HepG2 (cell line): ENCODE data around the gene TCTA. TPM values are rescaled to one million over a fixed set of nuclear protein-coding genes. Genes with fewer than 3 reads are reported as not detected.

Source experiments
- CREB1 ChIP-seq, 2 experiments: fragments of 450-650 bp in 1 of 2; IDR thresholded peaks; 2 replicates each; pipeline ENCODE4 v1.6.1; 2016 to 2017; ENCODE audit warnings: control low read depth in 1 of 2, mild to moderate bottlenecking in 1 of 2, missing compliant biosample characterization in 1 of 2, missing genetic modification characterization in 1 of 2
- ELF4 ChIP-seq: sonication (generic); formaldehyde crosslinking; IDR thresholded peaks from 2 replicates; pipeline ENCODE4 v1.5.0; 2020; ENCODE audit warnings: missing genetic modification reagents, mild to moderate bottlenecking, moderate library complexity, borderline replicate concordance
- HNRNPLL ChIP-seq: fragments of 200-400 bp; formaldehyde crosslinking; IDR thresholded peaks from 2 replicates; pipeline ENCODE4 v1.6.1; 2017; ENCODE audit warnings: mild to moderate bottlenecking, low read depth, low read length; ENCODE audit not compliant: poor library complexity, severe bottlenecking
- IRX3 ChIP-seq: sonication (generic); formaldehyde crosslinking; IDR thresholded peaks from 2 replicates; pipeline ENCODE4 v1.8.1; 2023; ENCODE audit warnings: mild to moderate bottlenecking, low read depth, missing genetic modification reagents, borderline replicate concordance
- KDM5A ChIP-seq: fragments of 200-600 bp; sonication (generic); IDR thresholded peaks from 2 replicates; pipeline ENCODE4 v1.7.0; 2018; ENCODE audit warnings: antibody characterized with exemption, mild to moderate bottlenecking, low read length, borderline replicate concordance
- NR2C2 ChIP-seq: sonication (generic); formaldehyde crosslinking; IDR thresholded peaks from 2 replicates; pipeline ENCODE4 v1.4.0; 2020; ENCODE audit warnings: missing genetic modification reagents, mild to moderate bottlenecking, moderate library complexity, borderline replicate concordance
- SMAD3 ChIP-seq: sonication (generic); formaldehyde crosslinking; IDR thresholded peaks from 2 replicates; pipeline ENCODE4 v1.4.0; 2020; ENCODE audit warnings: missing genetic modification reagents
- SMC3 ChIP-seq: IDR thresholded peaks from 2 replicates; pipeline ENCODE4 v1.6.1; 2011; ENCODE audit warnings: low read length, improper control_type of control experiment
- SRSF1 ChIP-seq: fragments of 200-400 bp; formaldehyde crosslinking; optimal IDR thresholded peaks from 2 replicates; pipeline ENCODE3; 2017; ENCODE audit warnings: mild to moderate bottlenecking, low read depth, low read length, moderate library complexity
- WIZ ChIP-seq: sonication (generic); formaldehyde crosslinking; IDR thresholded peaks from 2 replicates; pipeline ENCODE4 v1.5.1; 2020; ENCODE audit warnings: mild to moderate bottlenecking, missing genetic modification reagents
- ZMYM3 ChIP-seq: sonication (generic); formaldehyde crosslinking; IDR thresholded peaks from 2 replicates; pipeline ENCODE4 v1.5.1; 2020; ENCODE audit warnings: mild to moderate bottlenecking, missing genetic modification reagents
- ZNF556 ChIP-seq: sonication (generic); formaldehyde crosslinking; IDR thresholded peaks from 2 replicates; pipeline ENCODE4 v1.4.0; 2020; ENCODE audit warnings: mild to moderate bottlenecking, missing genetic modification reagents, borderline replicate concordance
- ZNF788 ChIP-seq: sonication (generic); formaldehyde crosslinking; IDR thresholded peaks from 2 replicates; pipeline ENCODE4 v1.5.0; 2020; ENCODE audit warnings: mild to moderate bottlenecking, missing genetic modification reagents, borderline replicate concordance
- ZNF83 ChIP-seq: sonication (generic); formaldehyde crosslinking; IDR thresholded peaks from 2 replicates; pipeline ENCODE4 v1.4.0; 2020; ENCODE audit warnings: missing genetic modification reagents, mild to moderate bottlenecking, borderline replicate concordance
- polyA plus RNA-seq, 8 experiments: library from polyadenylated mRNA; depleted of rRNA in 3 of 8; stranded (reverse) in 7 of 8; unstranded in 1 of 8; fragments of >200 nt; fragmentation: Illumina TruSeq in 4 of 8; extraction: Trizol in 4 of 8; gene quantifications; 2 replicates each; pipeline versions ENCODE4 v1.2.1 to v1.2.3, GENCODE V29; 2011 to 2016; ENCODE audit warnings: low read depth in 4 of 8, missing spikeins in 1 of 8, mixed read lengths in 1 of 8; ENCODE audit not compliant: insufficient read depth in 1 of 8
- total RNA-seq, 5 experiments: library from RNA; depleted of rRNA; stranded (reverse); fragments of >200 nt; fragmentation: Illumina TruSeq; extraction: Trizol; gene quantifications; 2 replicates each; pipeline ENCODE4 v1.2.3, GENCODE V29; 2016; ENCODE audit warnings: low read depth in 1 of 5
- TF ChIP-seq, protein P1 (sequence below): IDR thresholded peaks from 2 replicates; pipeline ENCODE4 v1.6.1; 2016; ENCODE audit warnings: low read depth
- TF ChIP-seq, protein P2 (sequence below): sonication (generic); formaldehyde crosslinking; IDR thresholded peaks from one replicate; pipeline ENCODE4 v1.5.1; 2020; ENCODE audit warnings: mild to moderate bottlenecking, missing genetic modification reagents; ENCODE audit errors: not compliant biosample characterization

The TCTA gene
- total and polyA plus RNA-seq, 2 of the 13 experiments (the other 11 are each of a cell fraction or from before 2014, with no cell fraction given): 8.3 to 13.2 TPM

GRCh38 chr3:49422379-49423248 lies 10.4 kb downstream of the TCTA start, which contains the start of gene AMT (continued):
- TF ChIP-seq CREB1 (IDR thresholded peaks at IDR 0.05) (peak; percentile 84), CREB1 (CRISPR knock-in tag; IDR thresholded peaks at IDR 0.05) (peak; percentile 92), ZNF556 (CRISPR knock-in tag) (peak; percentile 50), SMC3 (no peak), KDM5A (no peak; the same call in 1 of the 2 replicates), ZNF788 (CRISPR knock-in tag) (peak; percentile 35; the same call in 1 of the 2 replicates), SRSF1 (no peak), HNRNPLL (peak; percentile 50), ZMYM3 (CRISPR knock-in tag) (peak; percentile 70), ELF4 (CRISPR knock-in tag) (no peak), SMAD3 (CRISPR knock-in tag) (no peak), WIZ (peak; percentile 84; the same call in 1 of the 2 replicates), NR2C2 (CRISPR knock-in tag) (peak; percentile 89), IRX3 (CRISPR knock-in tag) (no peak), ZNF83 (CRISPR knock-in tag) (no peak)
- TF ChIP-seq, protein P1, sequence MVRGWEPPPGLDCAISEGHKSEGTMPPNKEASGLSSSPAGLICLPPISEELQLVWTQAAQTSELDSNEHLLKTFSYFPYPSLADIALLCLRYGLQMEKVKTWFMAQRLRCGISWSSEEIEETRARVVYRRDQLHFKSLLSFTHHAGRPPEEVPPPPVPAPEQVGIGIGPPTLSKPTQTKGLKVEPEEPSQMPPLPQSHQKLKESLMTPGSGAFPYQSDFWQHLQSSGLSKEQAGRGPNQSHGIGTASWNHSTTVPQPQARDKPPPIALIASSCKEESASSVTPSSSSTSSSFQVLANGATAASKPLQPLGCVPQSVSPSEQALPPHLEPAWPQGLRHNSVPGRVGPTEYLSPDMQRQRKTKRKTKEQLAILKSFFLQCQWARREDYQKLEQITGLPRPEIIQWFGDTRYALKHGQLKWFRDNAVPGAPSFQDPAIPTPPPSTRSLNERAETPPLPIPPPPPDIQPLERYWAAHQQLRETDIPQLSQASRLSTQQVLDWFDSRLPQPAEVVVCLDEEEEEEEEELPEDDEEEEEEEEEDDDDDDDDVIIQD (CRISPR knock-in tag): no peak
- TF ChIP-seq, protein P2, sequence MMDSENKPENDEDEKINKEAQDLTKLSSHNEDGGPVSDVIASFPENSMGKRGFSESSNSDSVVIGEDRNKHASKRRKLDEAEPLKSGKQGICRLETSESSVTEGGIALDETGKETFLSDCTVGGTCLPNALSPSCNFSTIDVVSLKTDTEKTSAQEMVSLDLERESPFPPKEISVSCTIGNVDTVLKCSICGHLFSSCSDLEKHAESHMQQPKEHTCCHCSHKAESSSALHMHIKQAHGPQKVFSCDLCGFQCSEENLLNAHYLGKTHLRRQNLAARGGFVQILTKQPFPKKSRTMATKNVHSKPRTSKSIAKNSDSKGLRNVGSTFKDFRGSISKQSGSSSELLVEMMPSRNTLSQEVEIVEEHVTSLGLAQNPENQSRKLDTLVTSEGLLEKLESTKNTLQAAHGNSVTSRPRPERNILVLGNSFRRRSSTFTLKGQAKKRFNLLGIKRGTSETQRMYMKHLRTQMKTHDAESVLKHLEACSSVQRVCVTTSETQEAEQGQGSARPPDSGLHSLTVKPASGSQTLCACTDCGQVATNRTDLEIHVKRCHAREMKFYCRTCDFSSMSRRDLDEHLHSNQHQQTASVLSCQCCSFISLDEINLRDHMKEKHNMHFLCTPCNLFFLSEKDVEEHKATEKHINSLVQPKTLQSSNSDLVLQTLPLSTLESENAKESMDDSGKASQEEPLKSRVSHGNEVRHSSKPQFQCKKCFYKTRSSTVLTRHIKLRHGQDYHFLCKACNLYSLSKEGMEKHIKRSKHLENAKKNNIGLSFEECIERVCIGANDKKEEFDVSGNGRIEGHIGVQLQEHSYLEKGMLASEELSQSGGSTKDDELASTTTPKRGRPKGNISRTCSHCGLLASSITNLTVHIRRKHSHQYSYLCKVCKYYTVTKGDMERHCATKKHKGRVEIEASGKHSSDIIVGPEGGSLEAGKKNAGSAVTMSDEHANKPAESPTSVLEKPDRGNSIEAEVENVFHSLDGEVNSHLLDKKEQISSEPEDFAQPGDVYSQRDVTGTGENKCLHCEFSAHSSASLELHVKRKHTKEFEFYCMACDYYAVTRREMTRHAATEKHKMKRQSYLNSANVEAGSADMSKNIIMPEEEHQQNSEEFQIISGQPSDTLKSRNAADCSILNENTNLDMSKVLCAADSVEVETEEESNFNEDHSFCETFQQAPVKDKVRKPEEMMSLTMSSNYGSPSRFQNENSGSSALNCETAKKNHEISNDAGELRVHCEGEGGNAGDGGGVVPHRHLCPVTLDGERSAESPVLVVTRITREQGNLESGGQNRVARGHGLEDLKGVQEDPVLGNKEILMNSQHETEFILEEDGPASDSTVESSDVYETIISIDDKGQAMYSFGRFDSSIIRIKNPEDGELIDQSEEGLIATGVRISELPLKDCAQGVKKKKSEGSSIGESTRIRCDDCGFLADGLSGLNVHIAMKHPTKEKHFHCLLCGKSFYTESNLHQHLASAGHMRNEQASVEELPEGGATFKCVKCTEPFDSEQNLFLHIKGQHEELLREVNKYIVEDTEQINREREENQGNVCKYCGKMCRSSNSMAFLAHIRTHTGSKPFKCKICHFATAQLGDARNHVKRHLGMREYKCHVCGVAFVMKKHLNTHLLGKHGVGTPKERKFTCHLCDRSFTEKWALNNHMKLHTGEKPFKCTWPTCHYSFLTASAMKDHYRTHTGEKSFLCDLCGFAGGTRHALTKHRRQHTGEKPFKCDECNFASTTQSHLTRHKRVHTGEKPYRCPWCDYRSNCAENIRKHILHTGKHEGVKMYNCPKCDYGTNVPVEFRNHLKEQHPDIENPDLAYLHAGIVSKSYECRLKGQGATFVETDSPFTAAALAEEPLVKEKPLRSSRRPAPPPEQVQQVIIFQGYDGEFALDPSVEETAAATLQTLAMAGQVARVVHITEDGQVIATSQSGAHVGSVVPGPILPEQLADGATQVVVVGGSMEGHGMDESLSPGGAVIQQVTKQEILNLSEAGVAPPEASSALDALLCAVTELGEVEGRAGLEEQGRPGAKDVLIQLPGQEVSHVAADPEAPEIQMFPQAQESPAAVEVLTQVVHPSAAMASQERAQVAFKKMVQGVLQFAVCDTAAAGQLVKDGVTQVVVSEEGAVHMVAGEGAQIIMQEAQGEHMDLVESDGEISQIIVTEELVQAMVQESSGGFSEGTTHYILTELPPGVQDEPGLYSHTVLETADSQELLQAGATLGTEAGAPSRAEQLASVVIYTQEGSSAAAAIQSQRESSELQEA (CRISPR knock-in tag): no peak
